Astrocyte of the cerebellum (primary cell): ENCODE measurements around the gene KCNN2.

ENCODE experiments used
- DNase-seq: peaks from one replicate; pipeline ENCODE4 v3.0.0-alpha.2; 2011; ENCODE audit warnings: low read depth
- H3K4me3 ChIP-seq: 2 replicates; pipeline ENCODE4 v1.5.1; 2011; ENCODE audit warnings: mild to moderate bottlenecking, low read depth, low read length, moderate library complexity
- in situ Hi-C: cut with HindIII; loops from 2 replicates; pipeline ENCODE4 v1.10.0; 2017; ENCODE audit warnings: low sequenced_read_pairs
- TF ChIP-seq, protein P1 (sequence below): IDR thresholded peaks from 2 replicates; pipeline ENCODE4 v1.5.1; 2012; ENCODE audit warnings: low read length, low read depth, moderate library complexity, mild to moderate bottlenecking; ENCODE audit errors: missing control alignments

Gene KCNN2

DNA sequence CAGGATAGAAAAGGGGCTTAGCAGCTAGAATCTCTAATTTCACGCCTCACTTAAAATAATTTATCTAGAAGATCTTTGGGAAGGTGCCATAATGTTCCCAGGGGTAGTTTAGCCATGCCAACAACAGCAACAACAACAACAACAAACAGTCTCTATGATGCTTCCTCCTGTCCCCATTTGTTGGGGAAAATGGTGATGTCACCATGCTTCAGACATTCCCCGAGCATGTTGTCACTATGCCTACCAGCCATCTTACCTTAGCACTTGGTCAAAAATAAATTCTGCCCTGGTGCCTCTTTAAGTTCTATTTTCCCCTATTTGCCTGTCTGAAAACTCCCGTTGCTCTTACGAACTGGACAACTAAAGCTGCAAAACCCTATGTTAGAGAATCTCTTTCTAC is 76.6 kb downstream of the KCNN2 start:
- in situ Hi-C loops: loop anchor here (25.0 kb wide), 1 partner anchor 751 kb away; no protein-coding TSS in a partner anchor
- TF ChIP-seq, protein P1, sequence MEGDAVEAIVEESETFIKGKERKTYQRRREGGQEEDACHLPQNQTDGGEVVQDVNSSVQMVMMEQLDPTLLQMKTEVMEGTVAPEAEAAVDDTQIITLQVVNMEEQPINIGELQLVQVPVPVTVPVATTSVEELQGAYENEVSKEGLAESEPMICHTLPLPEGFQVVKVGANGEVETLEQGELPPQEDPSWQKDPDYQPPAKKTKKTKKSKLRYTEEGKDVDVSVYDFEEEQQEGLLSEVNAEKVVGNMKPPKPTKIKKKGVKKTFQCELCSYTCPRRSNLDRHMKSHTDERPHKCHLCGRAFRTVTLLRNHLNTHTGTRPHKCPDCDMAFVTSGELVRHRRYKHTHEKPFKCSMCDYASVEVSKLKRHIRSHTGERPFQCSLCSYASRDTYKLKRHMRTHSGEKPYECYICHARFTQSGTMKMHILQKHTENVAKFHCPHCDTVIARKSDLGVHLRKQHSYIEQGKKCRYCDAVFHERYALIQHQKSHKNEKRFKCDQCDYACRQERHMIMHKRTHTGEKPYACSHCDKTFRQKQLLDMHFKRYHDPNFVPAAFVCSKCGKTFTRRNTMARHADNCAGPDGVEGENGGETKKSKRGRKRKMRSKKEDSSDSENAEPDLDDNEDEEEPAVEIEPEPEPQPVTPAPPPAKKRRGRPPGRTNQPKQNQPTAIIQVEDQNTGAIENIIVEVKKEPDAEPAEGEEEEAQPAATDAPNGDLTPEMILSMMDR: no peak
- no peak for DNase-seq
- H3K4me3 ChIP-seq: no peak overlapping the region

DNA sequence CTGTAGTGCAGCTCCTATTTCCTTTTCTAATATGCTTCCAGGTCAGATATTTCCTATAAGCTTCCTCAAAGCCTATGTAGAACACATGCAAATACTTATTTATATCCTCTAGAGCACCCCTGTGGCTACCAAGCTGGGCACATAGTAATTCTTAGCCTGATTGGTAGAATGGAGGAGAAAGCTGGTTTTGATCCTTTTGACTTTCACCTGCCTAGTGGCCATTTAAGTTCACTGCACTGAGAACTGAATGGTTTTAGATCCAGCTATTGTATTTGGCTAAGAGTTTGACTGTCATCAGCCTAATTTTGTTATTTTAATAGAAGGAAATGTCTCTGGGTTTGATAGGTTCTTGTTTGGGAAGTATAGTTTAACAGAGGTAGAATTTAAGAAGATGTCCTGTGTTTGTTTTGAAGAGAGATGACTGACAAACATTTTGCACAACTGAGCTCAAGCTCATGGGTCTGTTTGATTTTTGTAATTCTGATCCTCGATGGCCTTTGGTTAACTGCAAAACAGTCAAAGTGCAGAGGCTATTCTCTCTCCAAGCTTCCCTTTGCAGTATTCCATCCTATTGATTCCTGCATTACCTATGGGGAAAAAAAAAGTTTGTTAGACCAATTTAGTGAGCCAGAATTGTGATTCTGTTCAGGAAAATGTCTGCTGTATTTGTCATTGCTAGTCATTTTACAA is 85.4 kb downstream of the KCNN2 start:
- TF ChIP-seq, protein P1: peak; percentile 30
- H3K4me3 ChIP-seq: no peak overlapping the region
- no peak for DNase-seq
- in situ Hi-C loops: loop anchor here (25.0 kb wide), 1 partner anchor 760 kb away; no protein-coding TSS in a partner anchor

DNA sequence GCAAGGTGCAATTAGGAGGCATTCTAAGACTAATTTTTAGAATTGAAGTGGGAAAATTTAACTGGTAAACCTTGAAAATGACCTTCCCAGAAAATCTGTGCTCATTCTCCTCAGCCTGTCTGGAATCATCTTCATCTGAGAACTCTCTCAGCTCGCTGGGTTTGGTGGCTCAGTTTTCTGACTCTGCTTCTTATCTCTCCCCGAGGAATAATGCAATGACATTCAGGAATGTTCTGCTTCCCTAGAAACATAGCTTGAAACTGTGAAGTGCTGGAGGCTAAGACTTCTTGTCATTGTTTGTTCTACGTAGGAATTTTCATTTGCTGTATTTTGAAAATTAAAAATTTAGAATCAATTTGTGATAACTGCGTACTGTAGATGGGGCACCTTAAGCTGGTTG is 86.6 kb downstream of the KCNN2 start:
- in situ Hi-C loops: loop anchor here (25.0 kb wide), 1 partner anchor 761 kb away; no protein-coding TSS in a partner anchor
- DNase-seq: no peak
- no peak overlapping the region for H3K4me3 ChIP-seq
- TF ChIP-seq, protein P1: no peak

DNA sequence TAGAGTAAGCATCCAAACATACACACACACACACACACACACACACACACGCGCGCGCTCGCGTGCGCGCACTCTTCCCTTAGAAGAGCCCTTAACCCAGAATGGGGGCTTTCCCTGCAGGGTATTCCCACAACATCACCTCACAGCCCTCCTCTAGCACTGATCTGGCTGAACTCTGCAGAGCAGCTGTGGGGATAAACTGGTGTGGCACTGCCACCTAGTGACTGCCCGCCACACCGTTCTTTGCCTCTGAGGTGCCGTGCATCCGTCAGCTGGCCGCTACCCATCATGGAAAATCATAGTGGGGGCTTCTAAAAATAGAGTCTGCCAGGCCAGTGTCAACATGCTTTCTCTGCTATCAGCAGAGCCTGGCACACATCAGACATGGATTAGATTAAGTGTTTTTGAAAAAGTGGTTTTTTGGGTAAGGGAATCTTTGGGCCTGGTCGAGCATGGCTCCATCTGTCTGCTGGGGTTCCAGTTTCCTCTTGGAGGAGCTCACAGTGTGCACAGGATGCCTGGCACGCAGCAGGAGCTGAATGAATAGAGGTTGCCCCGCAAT is 88.1 kb downstream of the KCNN2 start:
- TF ChIP-seq, protein P1: peak; percentile 82
- in situ Hi-C loops: loop anchor here (25.0 kb wide), 1 partner anchor 763 kb away; no protein-coding TSS in a partner anchor
- no peak overlapping the region for H3K4me3 ChIP-seq
- peak; percentile 11 for DNase-seq

DNA sequence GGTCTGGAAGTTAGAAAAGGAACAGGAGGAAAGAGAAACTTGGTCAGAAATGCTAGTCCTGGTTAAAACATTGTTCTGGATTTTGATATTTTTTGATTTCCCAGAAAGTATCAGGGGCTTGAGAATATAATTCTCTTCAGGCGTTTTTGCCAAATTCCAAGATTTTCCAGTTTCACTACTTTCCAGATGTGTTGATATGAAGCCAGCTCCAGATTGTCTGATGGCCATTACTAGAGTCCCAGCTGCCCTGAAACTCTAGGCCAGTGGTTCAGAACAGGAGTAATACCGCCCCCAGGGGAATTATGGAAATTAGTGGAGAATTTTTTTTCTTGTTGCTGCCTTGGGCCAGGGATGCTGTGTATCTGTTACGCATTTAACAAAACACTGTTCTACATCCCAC is 88.6 kb downstream of the KCNN2 start:
- TF ChIP-seq, protein P1: no peak
- no peak overlapping the region for H3K4me3 ChIP-seq
- DNase-seq: no peak
- in situ Hi-C loops: no loop called here

DNA sequence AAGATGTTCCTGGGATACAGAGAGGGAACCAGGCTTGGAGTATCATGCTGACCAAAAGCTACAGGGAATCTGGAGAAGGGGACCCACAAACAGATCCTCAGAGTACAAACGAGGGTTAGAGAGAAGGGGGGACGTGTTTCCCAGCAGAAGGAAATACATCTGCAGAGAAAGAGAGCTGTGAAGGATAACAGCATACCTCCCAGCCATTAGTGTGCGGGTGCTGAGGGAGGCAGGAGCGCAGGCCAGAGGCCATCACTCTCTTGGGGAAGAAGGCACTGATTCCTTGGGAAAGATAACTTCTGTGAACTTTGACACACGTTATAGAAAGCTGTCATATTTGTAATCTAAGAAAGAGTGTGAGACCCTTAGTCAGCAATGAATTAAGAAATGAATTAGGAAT is 96.9 kb downstream of the KCNN2 start:
- TF ChIP-seq, protein P1: no peak
- DNase-seq: no peak
- H3K4me3 ChIP-seq: no peak overlapping the region
- in situ Hi-C loops: no loop called here
